Gastrocnemius medialis (tissue), 4 donors: ENCODE results near the gene ZNF804B. TPM values are rescaled to one million over a fixed set of nuclear protein-coding genes. Genes with fewer than 3 reads are reported as not detected.

Experiments
- ATAC-seq, 2 donors: fragments of 150-250 bp; one replicate each; pipeline ENCODE4 v1.9.1; 2016
- DNase-seq, 2 donors: peaks; one replicate each; pipeline ENCODE4 v3.0.0-alpha.2; 2019
- H3K27ac ChIP-seq, 4 donors: fragments of 200-600 bp; sonication (generic); 1 replicate in 1 of 4; 2 replicates in 3 of 4; pipeline ENCODE4 v1.5.1; 2016 to 2018; ENCODE audit warnings: mild to moderate bottlenecking in 2 of 4, moderate library complexity in 1 of 4
- H3K27me3 ChIP-seq, 3 donors: fragments of 200-600 bp; sonication (generic) in 2 of 3; 1 replicate in 1 of 3; 2 replicates in 2 of 3; pipeline versions ENCODE4 v1.5.1 to v1.6.0; 2016 to 2019; ENCODE audit warnings: mild to moderate bottlenecking in 1 of 3, moderate library complexity in 1 of 3
- H3K36me3 ChIP-seq, 2 donors: fragments of 200-600 bp; sonication (generic) in 1 of 2; one replicate each; pipeline ENCODE4 v1.5.1; 2017 to 2018
- H3K4me1 ChIP-seq, 2 donors: fragments of 200-600 bp; sonication (generic) in 1 of 2; one replicate each; pipeline ENCODE4 v1.5.1; 2016 to 2017; ENCODE audit warnings: mild to moderate bottlenecking in 2 of 2
- H3K4me3 ChIP-seq, 4 donors: fragments of 200-600 bp; sonication (generic) in 3 of 4; 1 replicate in 1 of 4; 2 replicates in 3 of 4; pipeline ENCODE4 v1.5.1; 2016 to 2019; ENCODE audit warnings: mild to moderate bottlenecking in 2 of 4
- H3K9me3 ChIP-seq, 3 donors: fragments of 200-600 bp; sonication (generic) in 2 of 3; 1 replicate in 1 of 3; 2 replicates in 2 of 3; pipeline ENCODE4 v1.5.1; 2016 to 2019
- CTCF ChIP-seq, 5 experiments: fragments of 450-650 bp in 3 of 5; fragments of 200-600 bp in 2 of 5; sonication (generic) in 2 of 5; IDR thresholded peaks in 4 of 5; conservative IDR thresholded peaks in 1 of 5; 1 replicate in 4 of 5; 2 replicates in 1 of 5; pipeline ENCODE4 v1.5.1; 2016 to 2019; ENCODE audit warnings: antibody characterized with exemption in 5 of 5, mild to moderate bottlenecking in 3 of 5, moderate library complexity in 3 of 5
- POLR2A ChIP-seq, 2 donors: fragments of 450-650 bp; IDR thresholded peaks; one replicate each; pipeline ENCODE4 v1.6.1; 2017; ENCODE audit warnings: antibody characterized with exemption in 2 of 2, mild to moderate bottlenecking in 2 of 2, moderate library complexity in 2 of 2
- in situ Hi-C, 4 donors: fragments of 200-750 bp; cut with MboI; loops; one replicate each; pipeline versions ENCODE4 v1.15.0 to v1.8.0; 2017; ENCODE audit warnings: low sequenced_read_pairs in 4 of 4
- intact Hi-C: fragments of 100-400 bp; cut with DNase I; formaldehyde crosslinking; loops from one replicate; pipeline ENCODE4 v1.15.1; 2023; ENCODE audit warnings: low total_unique reads
- total RNA-seq, 4 donors: library from RNA; depleted of rRNA; stranded (reverse); fragments of >200 nt; gene quantifications; one replicate each; pipeline versions ENCODE4 v1.1.0 to v1.2.3, GENCODE V29; 2016

ZNF804B gene
- total RNA-seq, 4 donors from 2014 or later, result not detected

GRCh38 chr7:89312551-89312950 lies 553.1 kb downstream of the ZNF804B start:
- ATAC-seq (no peak), DNase-seq (no peak)
- H3K27me3 ChIP-seq, result no peaks in the 10 kb centered on the region
- intact Hi-C loops, result no loop called here
- no peaks in the 10 kb centered on the region for H3K36me3 ChIP-seq
- H3K27ac ChIP-seq, result no peak overlapping the region
- no peaks in the 10 kb centered on the region for H3K4me1 ChIP-seq
- no peak overlapping the region for H3K4me3 ChIP-seq
- H3K9me3 ChIP-seq, result no peaks in the 10 kb centered on the region
- TF ChIP-seq CTCF (IDR thresholded peaks at IDR 0.05 in 4 of 5, conservative IDR thresholded peaks at IDR 0.05 in 1 of 5) (no peak), POLR2A (IDR thresholded peaks at IDR 0.05) (no peak)
- in situ Hi-C loops, result no loop called here

- intact Hi-C loops (no loop called here), in situ Hi-C loops (no loop called here)
- no peak for ATAC-seq
- H3K27ac ChIP-seq, result no peak overlapping the region
- DNase-seq, result no peak
- no peaks in the 10 kb centered on the region for H3K36me3 ChIP-seq
- TF ChIP-seq POLR2A (IDR thresholded peaks at IDR 0.05), result no peak
- no peak for TF ChIP-seq CTCF (IDR thresholded peaks at IDR 0.05 in 4 of 5, conservative IDR thresholded peaks at IDR 0.05 in 1 of 5)
- H3K27me3 ChIP-seq, result no peaks in the 10 kb centered on the region
- H3K4me1 ChIP-seq, result no peaks in the 10 kb centered on the region
- no peaks in the 10 kb centered on the region for H3K9me3 ChIP-seq
- H3K4me3 ChIP-seq, result no peak overlapping the region
These were observed 557.2 kb downstream of the ZNF804B start for GRCh38 chr7:89316584-89317251.

- ATAC-seq (no peak), DNase-seq (no peak)
- no peak overlapping the region for H3K4me3 ChIP-seq
- intact Hi-C loops (no loop called here), in situ Hi-C loops (no loop called here)
- H3K27me3 ChIP-seq, result no peaks in the 10 kb centered on the region
- no peaks in the 10 kb centered on the region for H3K9me3 ChIP-seq
- H3K4me1 ChIP-seq, result no peaks in the 10 kb centered on the region
- TF ChIP-seq POLR2A (IDR thresholded peaks at IDR 0.05) (no peak), CTCF (IDR thresholded peaks at IDR 0.05 in 4 of 5, conservative IDR thresholded peaks at IDR 0.05 in 1 of 5) (no peak)
- no peaks in the 10 kb centered on the region for H3K36me3 ChIP-seq
- H3K27ac ChIP-seq, result no peak overlapping the region
These were observed 572.5 kb downstream of the ZNF804B start for GRCh38 chr7:89332026-89332425.

GRCh38 chr7:89334797-89335196 lies 575.3 kb downstream of the ZNF804B start:
- ATAC-seq, result no peak
- Histone ChIP-seq H3K9me3 (no peaks in the 10 kb centered on the region), H3K4me3 (no peak overlapping the region), H3K4me1 (no peaks in the 10 kb centered on the region), H3K36me3 (no peaks in the 10 kb centered on the region), H3K27ac (no peak overlapping the region), H3K27me3 (no peaks in the 10 kb centered on the region)
- intact Hi-C loops, result no loop called here
- TF ChIP-seq POLR2A (IDR thresholded peaks at IDR 0.05) (no peak), CTCF (IDR thresholded peaks at IDR 0.05 in 4 of 5, conservative IDR thresholded peaks at IDR 0.05 in 1 of 5) (no peak)
- DNase-seq, result no peak
- in situ Hi-C loops, result no loop called here

- no peaks in the 10 kb centered on the region for H3K36me3 ChIP-seq
- in situ Hi-C loops, result no loop called here
- intact Hi-C loops, result no loop called here
- no peak for TF ChIP-seq CTCF (IDR thresholded peaks at IDR 0.05 in 4 of 5, conservative IDR thresholded peaks at IDR 0.05 in 1 of 5)
- no peak for TF ChIP-seq POLR2A (IDR thresholded peaks at IDR 0.05)
- no peaks in the 10 kb centered on the region for H3K27me3 ChIP-seq
- ATAC-seq, result no peak
- DNase-seq, result no peak
- no peak overlapping the region for H3K4me3 ChIP-seq
- no peaks in the 10 kb centered on the region for H3K4me1 ChIP-seq
- no peaks in the 10 kb centered on the region for H3K9me3 ChIP-seq
- H3K27ac ChIP-seq, result no peak overlapping the region
These were observed 576.0 kb downstream of the ZNF804B start for GRCh38 chr7:89335490-89335889.
